Prostate gland (tissue), 2 donors: ENCODE measurements around the gene AQP1.

Source experiments
- CTCF ChIP-seq, 4 experiments: fragments of 200-600 bp in 2 of 4; fragments of 450-650 bp in 2 of 4; sonication (generic) in 2 of 4; IDR thresholded peaks; 1 replicate in 3 of 4; 2 replicates in 1 of 4; pipeline ENCODE4 v1.5.1; 2016 to 2019; ENCODE audit warnings: antibody characterized with exemption in 4 of 4, mild to moderate bottlenecking in 2 of 4, moderate library complexity in 2 of 4
- POLR2AphosphoS5 ChIP-seq: sonication (generic); formaldehyde crosslinking; IDR thresholded peaks from one replicate; pipeline ENCODE4 v1.6.1; 2017; ENCODE audit warnings: antibody characterized with exemption

- no peak for TF ChIP-seq CTCF (IDR thresholded peaks at IDR 0.05)
- TF ChIP-seq POLR2AphosphoS5 = no peak
Measured at GRCh38 chr7:30941582-30942323, 30.1 kb downstream of the AQP1 start.
